GM13977 (cell line): ENCODE results near the gene DRC3.

Source experiments
- DNase-seq: peaks from one replicate; pipeline ENCODE4 v3.0.0; 2012; ENCODE audit warnings: low spot score
- CTCF ChIP-seq: IDR thresholded peaks from 2 replicates; pipeline ENCODE4 v1.5.1; 2012; ENCODE audit warnings: mild to moderate bottlenecking, control low read depth; ENCODE audit not compliant: insufficient read depth; ENCODE audit errors: extremely low read depth, missing control alignments
- in situ Hi-C: fragments of 300-500 bp; cut with MboI; formaldehyde crosslinking; loops from one replicate; pipeline ENCODE4 v1.12.0; 2022; ENCODE audit warnings: low sequenced_read_pairs, low pct_unique_long_range_greater_than_20kb, mixed read lengths, inconsistent platforms; ENCODE audit not compliant: unreplicated experiment

DRC3 gene

GRCh38 chr17:17963066-17963465 lies 9.6 kb upstream of the DRC3 start:
- in situ Hi-C loops = no loop called here
- TF ChIP-seq CTCF = no peak
- no peak for DNase-seq

GRCh38 chr17:17963694-17964436 lies 8.8 kb upstream of the DRC3 start:
- TF ChIP-seq CTCF = no peak
- in situ Hi-C loops = no loop called here
- no peak for DNase-seq

- no peak for DNase-seq
- TF ChIP-seq CTCF = no peak
- in situ Hi-C loops = no loop called here
These were observed 8.0 kb upstream of the DRC3 start for GRCh38 chr17:17964710-17965109.

- no peak for TF ChIP-seq CTCF
- DNase-seq = no peak
- in situ Hi-C loops = no loop called here
These were observed 7.4 kb upstream of the DRC3 start for GRCh38 chr17:17965152-17965721.

GRCh38 chr17:17966399-17966798 lies 6.3 kb upstream of the DRC3 start:
- TF ChIP-seq CTCF = no peak
- peak; percentile 42 for DNase-seq
- in situ Hi-C loops = no loop called here

- no peak for DNase-seq
- in situ Hi-C loops = no loop called here
- TF ChIP-seq CTCF = no peak
These were observed 1.8 kb upstream of the DRC3 start for GRCh38 chr17:17970699-17971430.
